Vagina (tissue), 2 donors: Measurements from ENCODE around the gene NEDD4. TPM values are rescaled to one million over a fixed set of nuclear protein-coding genes. Genes with fewer than 3 reads are reported as not detected.

Source experiments
- DNase-seq, 2 donors: peaks; one replicate each; pipeline ENCODE4 v3.0.0-alpha.2; 2017; ENCODE audit errors: extremely low spot score in 2 of 2
- H3K27ac ChIP-seq: fragments of 200-600 bp; sonication (generic); one replicate; pipeline ENCODE4 v1.5.1; 2019
- H3K27me3 ChIP-seq: fragments of 200-600 bp; sonication (generic); one replicate; pipeline ENCODE4 v1.5.1; 2019
- H3K36me3 ChIP-seq, 2 donors: fragments of 200-600 bp; sonication (generic); one replicate each; pipeline ENCODE4 v1.5.1; 2017 to 2019
- H3K4me1 ChIP-seq: fragments of 200-600 bp; sonication (generic); one replicate; pipeline ENCODE4 v1.5.1; 2019
- H3K4me3 ChIP-seq, 2 donors: fragments of 200-600 bp; sonication (generic); 1 replicate in 1 of 2; 2 replicates in 1 of 2; pipeline ENCODE4 v1.5.1; 2016 to 2019
- H3K9me3 ChIP-seq: fragments of 200-600 bp; sonication (generic); one replicate; pipeline ENCODE4 v1.5.1; 2019
- POLR2A ChIP-seq, 2 donors: fragments of 450-650 bp; IDR thresholded peaks; one replicate each; pipeline ENCODE4 v1.6.1; 2017; ENCODE audit warnings: antibody characterized with exemption in 2 of 2, mild to moderate bottlenecking in 2 of 2, moderate library complexity in 2 of 2
- POLR2AphosphoS5 ChIP-seq, 2 donors: sonication (generic); formaldehyde crosslinking; IDR thresholded peaks; one replicate each; pipeline ENCODE4 v1.9.0; 2017; ENCODE audit warnings: antibody characterized with exemption in 2 of 2, mild to moderate bottlenecking in 2 of 2, low read depth in 1 of 2; ENCODE audit not compliant: insufficient read depth in 1 of 2
- intact Hi-C: fragments of 100-400 bp; cut with DNase I; formaldehyde crosslinking; loops from one replicate; pipeline ENCODE4 v1.15.1; 2023
- total RNA-seq: library from RNA; depleted of rRNA; stranded (reverse); fragments of >200 nt; gene quantifications from one replicate; pipeline ENCODE4 v1.2.3, GENCODE V29; 2016
- TF ChIP-seq, protein P1 (sequence below), 3 experiments: fragments of 450-650 bp in 2 of 3; fragments of 200-600 bp in 1 of 3; sonication (generic) in 1 of 3; IDR thresholded peaks; one replicate each; pipeline ENCODE4 v1.5.1; 2017 to 2019; ENCODE audit warnings: antibody characterized with exemption in 3 of 3, mild to moderate bottlenecking in 2 of 3, moderate library complexity in 2 of 3

NEDD4 gene
- total RNA-seq, 1 donor from 2014 or later: 21.9 TPM

DNA sequence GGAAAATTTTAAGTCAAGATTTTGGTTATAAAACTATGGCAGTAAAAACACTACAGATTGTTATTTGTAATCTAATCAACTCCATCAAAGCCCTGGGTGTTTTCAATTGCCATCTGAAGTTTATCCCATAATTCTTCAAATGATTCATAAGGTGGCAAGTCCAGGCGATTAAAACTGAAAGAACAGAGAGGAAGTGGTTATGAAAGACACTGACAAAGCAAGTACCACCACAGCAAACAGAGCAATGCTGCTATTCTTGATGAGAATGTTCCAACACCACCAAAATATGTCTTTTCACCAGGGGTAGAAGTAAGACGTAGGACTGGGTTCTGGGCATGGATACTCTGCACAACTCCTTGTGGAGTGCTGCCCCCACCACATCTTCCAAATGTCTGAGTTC, 163.6 kb downstream of the NEDD4 start:
- DNase-seq: no peak
- H3K27me3 ChIP-seq: no peaks in the 10 kb centered on the region
- no peak overlapping the region for H3K4me3 ChIP-seq
- peaks cover 0 to 9% of the 10 kb centered on the region in 2 donors for H3K36me3 ChIP-seq
- no peak overlapping the region for H3K27ac ChIP-seq
- intact Hi-C loops: no loop called here
- TF ChIP-seq POLR2A (IDR thresholded peaks at IDR 0.05) (no peak), POLR2AphosphoS5 (IDR thresholded peaks at IDR 0.05; ENCODE audit: insufficient read depth in 1 of 2, low read depth in 1 of 2) (no peak)
- TF ChIP-seq, protein P1, sequence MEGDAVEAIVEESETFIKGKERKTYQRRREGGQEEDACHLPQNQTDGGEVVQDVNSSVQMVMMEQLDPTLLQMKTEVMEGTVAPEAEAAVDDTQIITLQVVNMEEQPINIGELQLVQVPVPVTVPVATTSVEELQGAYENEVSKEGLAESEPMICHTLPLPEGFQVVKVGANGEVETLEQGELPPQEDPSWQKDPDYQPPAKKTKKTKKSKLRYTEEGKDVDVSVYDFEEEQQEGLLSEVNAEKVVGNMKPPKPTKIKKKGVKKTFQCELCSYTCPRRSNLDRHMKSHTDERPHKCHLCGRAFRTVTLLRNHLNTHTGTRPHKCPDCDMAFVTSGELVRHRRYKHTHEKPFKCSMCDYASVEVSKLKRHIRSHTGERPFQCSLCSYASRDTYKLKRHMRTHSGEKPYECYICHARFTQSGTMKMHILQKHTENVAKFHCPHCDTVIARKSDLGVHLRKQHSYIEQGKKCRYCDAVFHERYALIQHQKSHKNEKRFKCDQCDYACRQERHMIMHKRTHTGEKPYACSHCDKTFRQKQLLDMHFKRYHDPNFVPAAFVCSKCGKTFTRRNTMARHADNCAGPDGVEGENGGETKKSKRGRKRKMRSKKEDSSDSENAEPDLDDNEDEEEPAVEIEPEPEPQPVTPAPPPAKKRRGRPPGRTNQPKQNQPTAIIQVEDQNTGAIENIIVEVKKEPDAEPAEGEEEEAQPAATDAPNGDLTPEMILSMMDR (IDR thresholded peaks at IDR 0.05): no peak
- no peaks in the 10 kb centered on the region for H3K9me3 ChIP-seq
- H3K4me1 ChIP-seq: no peaks in the 10 kb centered on the region

GRCh38 chr15:55827955-55828354, 165.5 kb downstream of the NEDD4 start:
- H3K36me3 ChIP-seq: peaks cover 0 to 9% of the 10 kb centered on the region in 2 donors
- intact Hi-C loops: no loop called here

DNA sequence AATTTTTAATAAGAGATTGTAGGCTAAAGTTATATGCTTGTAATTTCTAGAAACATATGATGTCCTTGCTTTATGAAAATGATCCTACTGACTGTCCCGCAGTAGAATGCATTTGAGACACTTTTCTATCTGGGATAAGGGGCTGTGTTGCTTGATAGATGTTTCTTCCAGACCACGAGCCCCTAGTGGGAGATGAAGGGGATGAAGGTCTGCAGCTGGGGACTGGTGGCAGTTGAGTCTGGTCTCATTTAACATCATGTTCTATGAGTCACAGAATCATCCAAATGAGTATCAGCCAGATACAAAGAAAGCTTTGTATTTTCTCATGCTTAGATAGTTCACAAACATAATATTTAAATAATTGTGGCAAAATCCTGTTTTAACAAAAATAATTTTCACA, 166.2 kb downstream of the NEDD4 start:
- no peak overlapping the region for H3K27ac ChIP-seq
- DNase-seq: no peak
- no peaks in the 10 kb centered on the region for H3K27me3 ChIP-seq
- peaks cover 0 to 2% of the 10 kb centered on the region in 2 donors for H3K36me3 ChIP-seq
- no peak for TF ChIP-seq POLR2AphosphoS5 (IDR thresholded peaks at IDR 0.05; ENCODE audit: insufficient read depth in 1 of 2, low read depth in 1 of 2)
- TF ChIP-seq, protein P1 (IDR thresholded peaks at IDR 0.05): no peak
- H3K4me3 ChIP-seq: no peak overlapping the region
- H3K9me3 ChIP-seq: no peaks in the 10 kb centered on the region
- no peaks in the 10 kb centered on the region for H3K4me1 ChIP-seq
- intact Hi-C loops: no loop called here

More at GRCh38 chr15:55827955-55828354, 165.5 kb downstream of the NEDD4 start:
- Histone ChIP-seq H3K4me1 (no peaks in the 10 kb centered on the region), H3K9me3 (no peaks in the 10 kb centered on the region), H3K27me3 (no peaks in the 10 kb centered on the region), H3K4me3 (no peak overlapping the region), H3K27ac (no peak overlapping the region)
- TF ChIP-seq, protein P1 (IDR thresholded peaks at IDR 0.05): no peak
- TF ChIP-seq POLR2AphosphoS5 (IDR thresholded peaks at IDR 0.05; ENCODE audit: insufficient read depth in 1 of 2, low read depth in 1 of 2): no peak
- TF ChIP-seq POLR2A (IDR thresholded peaks at IDR 0.05): no peak
- DNase-seq: no peak

DNA sequence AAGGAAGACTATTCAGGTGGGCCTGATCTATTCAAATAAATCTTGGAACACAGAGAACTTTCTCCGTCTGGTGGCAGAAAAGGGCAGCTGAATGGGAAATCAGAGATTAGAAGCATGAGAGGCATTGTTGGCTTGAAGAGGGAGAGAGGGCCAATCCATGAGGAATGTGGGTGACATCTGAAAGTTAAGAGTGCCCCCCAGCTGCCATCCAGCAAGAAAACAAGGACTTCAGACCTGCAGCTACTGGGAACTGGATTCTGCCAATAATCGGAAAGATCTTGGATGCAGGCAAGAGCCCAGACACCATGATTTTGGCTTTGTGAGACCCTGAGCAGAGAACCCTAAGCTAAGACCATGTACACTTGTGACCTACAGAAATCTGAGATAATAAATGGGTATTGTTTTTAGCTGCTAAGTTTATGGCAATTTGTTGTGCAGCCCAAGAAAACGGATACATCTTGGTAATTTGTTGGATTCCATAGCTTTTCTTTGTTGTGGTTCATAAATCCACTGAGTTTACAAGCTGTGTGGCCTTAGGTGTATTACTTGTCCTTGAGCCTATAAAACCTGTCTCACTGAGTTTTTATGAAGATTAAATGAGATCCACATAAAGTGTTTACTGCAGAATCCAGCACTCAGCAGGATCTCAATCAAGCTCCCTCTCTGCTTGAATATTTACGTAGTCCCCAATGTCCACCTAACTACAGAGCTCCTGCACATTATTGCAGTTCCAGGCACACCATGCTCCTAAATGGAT, 168.4 kb downstream of the NEDD4 start:
- H3K27ac ChIP-seq: no peak overlapping the region
- no peaks in the 10 kb centered on the region for H3K27me3 ChIP-seq
- no peak overlapping the region for H3K4me3 ChIP-seq
- DNase-seq: peak in 1 of 2 donors; percentile 58
- no peaks in the 10 kb centered on the region for H3K4me1 ChIP-seq
- no peak for TF ChIP-seq POLR2A (IDR thresholded peaks at IDR 0.05)
- no peak for TF ChIP-seq POLR2AphosphoS5 (IDR thresholded peaks at IDR 0.05; ENCODE audit: insufficient read depth in 1 of 2, low read depth in 1 of 2)
- TF ChIP-seq, protein P1 (IDR thresholded peaks at IDR 0.05): no peak
- intact Hi-C loops: no loop called here
- no peaks in the 10 kb centered on the region for H3K36me3 ChIP-seq
- no peaks in the 10 kb centered on the region for H3K9me3 ChIP-seq

DNA sequence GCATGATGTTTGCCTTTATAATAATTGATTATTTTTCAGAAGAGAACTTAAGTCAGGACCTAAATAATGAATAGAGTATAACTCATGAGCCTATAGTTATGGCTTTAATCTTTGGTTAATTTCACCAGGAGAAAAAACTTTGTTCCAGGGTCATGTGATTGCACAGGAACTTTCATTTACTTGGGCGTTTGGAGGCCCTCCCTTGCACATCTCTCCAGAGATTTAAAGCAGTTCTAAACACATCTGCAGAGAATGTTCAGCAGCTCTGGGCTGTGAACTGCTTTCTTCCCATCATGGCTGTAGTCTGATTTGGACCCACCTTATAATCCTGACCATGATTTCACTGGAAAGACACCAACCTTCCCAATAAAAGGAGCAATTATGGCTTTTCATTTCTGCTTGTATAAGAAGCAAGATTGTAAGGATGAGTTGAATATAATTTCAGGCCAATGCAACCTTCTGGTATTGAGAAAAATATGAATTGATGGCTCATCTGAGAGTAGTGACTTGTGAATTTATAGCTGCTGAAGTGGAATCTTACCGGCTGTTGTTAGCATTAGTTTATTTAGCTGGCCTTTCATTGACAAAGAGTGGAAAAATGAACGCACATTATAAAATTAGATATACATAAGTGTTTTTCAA, 169.6 kb downstream of the NEDD4 start:
- Histone ChIP-seq H3K4me3 (no peak overlapping the region), H3K27ac (peak overlapping the region; percentile 2), H3K36me3 (no peaks in the 10 kb centered on the region), H3K9me3 (no peaks in the 10 kb centered on the region), H3K4me1 (no peaks in the 10 kb centered on the region), H3K27me3 (no peaks in the 10 kb centered on the region)
- DNase-seq: no peak
- TF ChIP-seq, protein P1 (IDR thresholded peaks at IDR 0.05): no peak
- TF ChIP-seq POLR2AphosphoS5 (IDR thresholded peaks at IDR 0.05; ENCODE audit: insufficient read depth in 1 of 2, low read depth in 1 of 2) (no peak), POLR2A (IDR thresholded peaks at IDR 0.05) (no peak)
- intact Hi-C loops: no loop called here
